SK-N-SH (cell line): ENCODE measurements around the gene IQGAP2.

Source experiments
- EP300 ChIP-seq, 2 experiments: IDR thresholded peaks; 2 replicates each; pipeline versions ENCODE4 v1.4.0 to v1.6.1; 2012; ENCODE audit warnings: borderline replicate concordance in 1 of 2, low read depth in 1 of 2, low read length in 1 of 2
- EZH2phosphoT487 ChIP-seq: fragments of 200-600 bp; sonication (generic); IDR thresholded peaks from 2 replicates; pipeline ENCODE4 v1.6.1; 2017; ENCODE audit warnings: low read depth, mixed run types, mild to moderate bottlenecking, antibody characterized with exemption, moderate library complexity, borderline replicate concordance
- FOXJ3 ChIP-seq: sonication (generic); formaldehyde crosslinking; IDR thresholded peaks from 2 replicates; pipeline ENCODE4 v1.5.1; 2020; ENCODE audit warnings: mild to moderate bottlenecking, missing genetic modification reagents
- JUND ChIP-seq: IDR thresholded peaks from 2 replicates; pipeline ENCODE4 v1.4.0; 2012
- MXI1 ChIP-seq: IDR thresholded peaks from 2 replicates; pipeline ENCODE4 v1.6.1; 2012; ENCODE audit warnings: mild to moderate bottlenecking, low read depth, low read length, improper control_type of control experiment
- POLR2AphosphoS5 ChIP-seq: IDR thresholded peaks from 2 replicates; pipeline ENCODE4 v1.6.1; 2012; ENCODE audit warnings: low read depth, low read length
- REST ChIP-seq: IDR thresholded peaks from 2 replicates; pipeline ENCODE4 v1.6.1; 2012; ENCODE audit warnings: mild to moderate bottlenecking, low read depth, low read length, moderate library complexity
- RFX5 ChIP-seq: IDR thresholded peaks from 2 replicates; pipeline ENCODE4 v1.6.1; 2012; ENCODE audit warnings: mild to moderate bottlenecking, improper control_type of control experiment, low read length
- YY1 ChIP-seq: IDR thresholded peaks from 2 replicates; pipeline ENCODE4 v1.4.0; 2012; ENCODE audit warnings: low read depth, mild to moderate bottlenecking
- TF ChIP-seq, protein P1 (sequence below): fragments of 200-600 bp; sonication (generic); IDR thresholded peaks from 2 replicates; pipeline ENCODE4 v1.6.1; 2017; ENCODE audit warnings: antibody characterized with exemption, mild to moderate bottlenecking, moderate library complexity
- TF ChIP-seq, protein P2 (sequence below): IDR thresholded peaks from 2 replicates; pipeline ENCODE4; 2012
- TF ChIP-seq, protein P3 (sequence below): IDR thresholded peaks from 2 replicates; pipeline ENCODE4 v1.4.0; 2012; ENCODE audit warnings: low read depth

DNA sequence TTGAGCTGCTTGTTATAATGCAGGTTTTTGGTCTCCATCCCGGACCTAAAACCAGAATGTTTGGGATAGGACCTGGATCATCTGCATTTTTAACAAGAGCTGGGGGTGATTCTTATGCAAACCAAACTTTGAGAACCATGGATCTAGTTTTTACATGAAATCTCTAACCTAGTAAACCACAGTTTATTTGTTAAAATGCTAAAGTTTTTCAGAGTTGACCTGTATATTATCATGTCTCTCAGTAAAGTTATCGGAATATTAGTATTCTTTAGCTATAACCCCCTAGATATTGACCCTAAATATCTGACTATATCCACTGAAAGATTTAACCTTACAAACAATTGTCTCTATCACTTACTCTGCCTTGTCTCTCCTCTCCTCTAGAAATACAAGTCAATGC, 341.5 kb downstream of the IQGAP2 start:
- TF ChIP-seq RFX5: no peak
- TF ChIP-seq, protein P1, sequence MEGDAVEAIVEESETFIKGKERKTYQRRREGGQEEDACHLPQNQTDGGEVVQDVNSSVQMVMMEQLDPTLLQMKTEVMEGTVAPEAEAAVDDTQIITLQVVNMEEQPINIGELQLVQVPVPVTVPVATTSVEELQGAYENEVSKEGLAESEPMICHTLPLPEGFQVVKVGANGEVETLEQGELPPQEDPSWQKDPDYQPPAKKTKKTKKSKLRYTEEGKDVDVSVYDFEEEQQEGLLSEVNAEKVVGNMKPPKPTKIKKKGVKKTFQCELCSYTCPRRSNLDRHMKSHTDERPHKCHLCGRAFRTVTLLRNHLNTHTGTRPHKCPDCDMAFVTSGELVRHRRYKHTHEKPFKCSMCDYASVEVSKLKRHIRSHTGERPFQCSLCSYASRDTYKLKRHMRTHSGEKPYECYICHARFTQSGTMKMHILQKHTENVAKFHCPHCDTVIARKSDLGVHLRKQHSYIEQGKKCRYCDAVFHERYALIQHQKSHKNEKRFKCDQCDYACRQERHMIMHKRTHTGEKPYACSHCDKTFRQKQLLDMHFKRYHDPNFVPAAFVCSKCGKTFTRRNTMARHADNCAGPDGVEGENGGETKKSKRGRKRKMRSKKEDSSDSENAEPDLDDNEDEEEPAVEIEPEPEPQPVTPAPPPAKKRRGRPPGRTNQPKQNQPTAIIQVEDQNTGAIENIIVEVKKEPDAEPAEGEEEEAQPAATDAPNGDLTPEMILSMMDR: no peak
- no peak for TF ChIP-seq FOXJ3
- TF ChIP-seq, protein P2, sequence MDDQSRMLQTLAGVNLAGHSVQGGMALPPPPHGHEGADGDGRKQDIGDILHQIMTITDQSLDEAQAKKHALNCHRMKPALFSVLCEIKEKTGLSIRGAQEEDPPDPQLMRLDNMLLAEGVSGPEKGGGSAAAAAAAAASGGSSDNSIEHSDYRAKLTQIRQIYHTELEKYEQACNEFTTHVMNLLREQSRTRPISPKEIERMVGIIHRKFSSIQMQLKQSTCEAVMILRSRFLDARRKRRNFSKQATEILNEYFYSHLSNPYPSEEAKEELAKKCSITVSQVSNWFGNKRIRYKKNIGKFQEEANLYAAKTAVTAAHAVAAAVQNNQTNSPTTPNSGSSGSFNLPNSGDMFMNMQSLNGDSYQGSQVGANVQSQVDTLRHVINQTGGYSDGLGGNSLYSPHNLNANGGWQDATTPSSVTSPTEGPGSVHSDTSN: no peak
- no peak for TF ChIP-seq REST
- no peak for TF ChIP-seq EZH2phosphoT487
- TF ChIP-seq EP300 (IDR thresholded peaks at IDR 0.05; ENCODE audit: borderline replicate concordance in 1 of 2, low read depth in 1 of 2, low read length in 1 of 2): no peak
- TF ChIP-seq, protein P3, sequence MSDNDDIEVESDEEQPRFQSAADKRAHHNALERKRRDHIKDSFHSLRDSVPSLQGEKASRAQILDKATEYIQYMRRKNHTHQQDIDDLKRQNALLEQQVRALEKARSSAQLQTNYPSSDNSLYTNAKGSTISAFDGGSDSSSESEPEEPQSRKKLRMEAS: no peak
- TF ChIP-seq JUND: no peak
- no peak for TF ChIP-seq POLR2AphosphoS5
- no peak for TF ChIP-seq YY1
- TF ChIP-seq MXI1: no peak
